NCI-H2196 (cell line): Measurements from ENCODE around the gene TMEM247.

Experiments
- DNase-seq: peaks from one replicate; lab custom pipeline; 2025; ENCODE audit not compliant: unreplicated experiment; lab: John Stamatoyannopoulos, UW

Gene TMEM247

GRCh38 chr2:46479265-46479664, at the start of gene TMEM247:
Gene TMEM247 (plus strand): TSS chr2:46479565.
- DNase-seq, result no peak

- DNase-seq, result no peak
Measured at GRCh38 chr2:46430413-46430812, 49.0 kb upstream of the TMEM247 start.

GRCh38 chr2:46430992-46431391, 48.4 kb upstream of the TMEM247 start:
- no peak for DNase-seq

- no peak for DNase-seq
Measured at GRCh38 chr2:46431481-46432235, 47.7 kb upstream of the TMEM247 start.

- no peak for DNase-seq
Measured at GRCh38 chr2:46434851-46435273, 44.5 kb upstream of the TMEM247 start.

GRCh38 chr2:46435353-46435752, 44.0 kb upstream of the TMEM247 start:
- DNase-seq, result no peak

- no peak for DNase-seq
Measured at GRCh38 chr2:46435796-46436360, 43.5 kb upstream of the TMEM247 start.

- DNase-seq, result no peak
Measured at GRCh38 chr2:46436800-46437199, 42.6 kb upstream of the TMEM247 start.

- DNase-seq, result no peak
Measured at GRCh38 chr2:46438102-46438501, 41.3 kb upstream of the TMEM247 start.

- no peak for DNase-seq
Measured at GRCh38 chr2:46438794-46439193, 40.6 kb upstream of the TMEM247 start.

GRCh38 chr2:46439582-46439981, 39.8 kb upstream of the TMEM247 start:
- no peak for DNase-seq

- no peak for DNase-seq
Measured at GRCh38 chr2:46441838-46442712, 37.3 kb upstream of the TMEM247 start.

- DNase-seq, result no peak
Measured at GRCh38 chr2:46444732-46445131, 34.6 kb upstream of the TMEM247 start.

- no peak for DNase-seq
Measured at GRCh38 chr2:46445556-46445955, 33.8 kb upstream of the TMEM247 start.

- no peak for DNase-seq
Measured at GRCh38 chr2:46446871-46447568, 32.3 kb upstream of the TMEM247 start.

- DNase-seq, result no peak
Measured at GRCh38 chr2:46447649-46448048, 31.7 kb upstream of the TMEM247 start.

GRCh38 chr2:46448111-46448510, 31.3 kb upstream of the TMEM247 start:
- DNase-seq, result no peak

- no peak for DNase-seq
Measured at GRCh38 chr2:46448641-46449040, 30.7 kb upstream of the TMEM247 start.

GRCh38 chr2:46449700-46450099, 29.7 kb upstream of the TMEM247 start:
- DNase-seq, result no peak

- DNase-seq, result no peak
Measured at GRCh38 chr2:46451131-46451711, 28.1 kb upstream of the TMEM247 start.

GRCh38 chr2:46456789-46457188, 22.6 kb upstream of the TMEM247 start:
- no peak for DNase-seq
